Neural cell (in vitro differentiated cells): ENCODE data around the gene TECPR2. TPM values are rescaled to one million over a fixed set of nuclear protein-coding genes. Genes with fewer than 3 reads are reported as not detected.

Source experiments
- H2AFZ ChIP-seq: fragments of 200-600, 300-800 bp; sonication (generic), shearing (Covaris generic); 2 replicates; pipeline ENCODE4 v1.6.0; 2014; ENCODE audit warnings: low read depth, mild to moderate bottlenecking, antibody characterized with exemption, low read length, moderate library complexity
- H3F3A ChIP-seq: fragments of 200-600 bp; shearing (Covaris generic); 2 replicates; pipeline ENCODE4 v1.6.1; 2016; ENCODE audit warnings: mild to moderate bottlenecking, moderate library complexity, mixed read lengths, antibody characterized with exemption, low read length; ENCODE audit not compliant: insufficient read depth, poor library complexity, severe bottlenecking
- H3K27ac ChIP-seq: fragments of 200-600, 300-800 bp; sonication (generic), shearing (Covaris generic); 2 replicates; pipeline ENCODE4 v1.5.1; 2014; ENCODE audit warnings: mild to moderate bottlenecking, low read length, moderate library complexity
- H3K27me3 ChIP-seq: fragments of 300-800, 200-600 bp; sonication (generic), shearing (Covaris generic); 2 replicates; pipeline ENCODE4 v1.6.0; 2014; ENCODE audit warnings: mild to moderate bottlenecking, low read depth, low read length, moderate library complexity; ENCODE audit not compliant: insufficient read depth
- H3K36me3 ChIP-seq: fragments of 300-800, 200-600 bp; sonication (generic), shearing (Covaris generic); 2 replicates; pipeline ENCODE4 v1.5.1; 2014; ENCODE audit warnings: mild to moderate bottlenecking, antibody characterized with exemption, low read length, moderate library complexity; ENCODE audit not compliant: insufficient read depth
- H3K4me2 ChIP-seq: fragments of 300-800, 200-600 bp; sonication (generic), shearing (Covaris generic); 2 replicates; pipeline ENCODE4 v1.6.0; 2014; ENCODE audit warnings: mild to moderate bottlenecking, low read length
- H3K4me3 ChIP-seq: fragments of 300-800, 200-600 bp; sonication (generic), shearing (Covaris generic); 2 replicates; pipeline ENCODE4 v1.5.1; 2014; ENCODE audit warnings: mild to moderate bottlenecking, low read length, moderate library complexity
- H3K79me2 ChIP-seq: fragments of 200-600 bp; shearing (Covaris generic); replicated peaks from 2 replicates; pipeline ENCODE4 v1.6.0; 2014; ENCODE audit warnings: mild to moderate bottlenecking, low read length, moderate library complexity; ENCODE audit not compliant: insufficient read depth
- H3K9ac ChIP-seq: fragments of 300-800, 200-600 bp; sonication (generic), shearing (Covaris generic); 2 replicates; pipeline ENCODE4 v1.6.1; 2016; ENCODE audit warnings: mild to moderate bottlenecking, low read length, mixed read lengths
- H3K9me2 ChIP-seq: fragments of 200-600 bp; shearing (Covaris generic); 2 replicates; pipeline ENCODE4 v1.6.1; 2016; ENCODE audit warnings: mild to moderate bottlenecking, low read length, mixed read lengths; ENCODE audit not compliant: insufficient read depth
- H3K9me3 ChIP-seq: fragments of 200-600, 300-800 bp; sonication (generic), shearing (Covaris generic); 2 replicates; pipeline ENCODE4 v1.6.1; 2016; ENCODE audit warnings: mild to moderate bottlenecking, mixed run types, low read length, moderate library complexity, mixed read lengths
- H4K20me1 ChIP-seq: fragments of 200-600 bp; shearing (Covaris generic); 2 replicates; pipeline ENCODE4 v1.6.1; 2016; ENCODE audit warnings: mild to moderate bottlenecking, mixed run types; ENCODE audit not compliant: insufficient read depth
- EP300 ChIP-seq: fragments of 450-650 bp; conservative IDR thresholded peaks from 2 replicates; pipeline ENCODE4 v1.6.1; 2014; ENCODE audit warnings: antibody characterized with exemption, mild to moderate bottlenecking, moderate library complexity; ENCODE audit not compliant: poor library complexity, severe bottlenecking
- EZH2 ChIP-seq: fragments of 200-600, 300-800 bp; shearing (Covaris generic), sonication (generic); IDR thresholded peaks from 2 replicates; pipeline ENCODE4 v1.6.1; 2014; ENCODE audit warnings: antibody characterized with exemption, low read length, borderline replicate concordance, mild to moderate bottlenecking; ENCODE audit not compliant: insufficient read depth, poor library complexity, severe bottlenecking
- MXI1 ChIP-seq: fragments of 450-650 bp; conservative IDR thresholded peaks from 2 replicates; pipeline ENCODE4 v1.6.1; 2014; ENCODE audit warnings: antibody characterized with exemption, mild to moderate bottlenecking; ENCODE audit not compliant: poor library complexity, severe bottlenecking
- POLR2AphosphoS5 ChIP-seq: IDR thresholded peaks from 2 replicates; pipeline ENCODE4 v1.6.1; 2012
- RAD21 ChIP-seq: fragments of 450-650 bp; conservative IDR thresholded peaks from 2 replicates; pipeline ENCODE4 v1.6.1; 2014; ENCODE audit warnings: antibody characterized with exemption, mild to moderate bottlenecking, moderate library complexity
- SMC3 ChIP-seq: fragments of 450-650 bp; conservative IDR thresholded peaks from 2 replicates; pipeline ENCODE4 v1.6.1; 2014; ENCODE audit warnings: antibody characterized with exemption, mild to moderate bottlenecking, moderate library complexity; ENCODE audit not compliant: poor library complexity
- TAF1 ChIP-seq: IDR thresholded peaks from 2 replicates; pipeline ENCODE4 v1.6.1; 2012; ENCODE audit warnings: low read depth
- polyA plus RNA-seq: library from polyadenylated mRNA; depleted of rRNA; stranded (reverse); fragments of >200 nt; gene quantifications from 2 replicates; pipeline ENCODE4 v1.2.3, GENCODE V29; 2014
- TF ChIP-seq, protein P1 (sequence below): IDR thresholded peaks from 2 replicates; pipeline ENCODE4 v1.6.1; 2012; ENCODE audit warnings: borderline replicate concordance
- TF ChIP-seq, protein P2 (sequence below): fragments of 450-650 bp; IDR thresholded peaks from 2 replicates; pipeline ENCODE4 v1.5.1; 2014; ENCODE audit warnings: antibody characterized with exemption, mild to moderate bottlenecking, moderate library complexity; ENCODE audit not compliant: poor library complexity, severe bottlenecking

The TECPR2 gene
- polyA plus RNA-seq, 1 donor from 2014 or later, result 7.0 TPM

GRCh38 chr14:102530828-102531478 is 168.2 kb downstream of the TECPR2 start:
- TF ChIP-seq EZH2 (no peak), RAD21 (no peak)
- Histone ChIP-seq H3K79me2 (no peaks in the 10 kb centered on the region), H3K9me2 (no peaks in the 10 kb centered on the region), H3K27me3 (no peaks in the 10 kb centered on the region), H4K20me1 (no peaks in the 10 kb centered on the region), H3K4me2 (no peak overlapping the region), H3K27ac (no peak overlapping the region), H3K36me3 (no peaks in the 10 kb centered on the region), H3K9me3 (no peaks in the 10 kb centered on the region), H3K9ac (no peak overlapping the region), H2AFZ (no peak overlapping the region), H3K4me3 (no peak overlapping the region), H3F3A (no peaks in the 10 kb centered on the region)

- no peaks in the 10 kb centered on the region for H3K27me3 ChIP-seq
- no peak overlapping the region for H2AFZ ChIP-seq
- TF ChIP-seq SMC3, result no peak
- TF ChIP-seq EP300, result no peak
- TF ChIP-seq, protein P1, sequence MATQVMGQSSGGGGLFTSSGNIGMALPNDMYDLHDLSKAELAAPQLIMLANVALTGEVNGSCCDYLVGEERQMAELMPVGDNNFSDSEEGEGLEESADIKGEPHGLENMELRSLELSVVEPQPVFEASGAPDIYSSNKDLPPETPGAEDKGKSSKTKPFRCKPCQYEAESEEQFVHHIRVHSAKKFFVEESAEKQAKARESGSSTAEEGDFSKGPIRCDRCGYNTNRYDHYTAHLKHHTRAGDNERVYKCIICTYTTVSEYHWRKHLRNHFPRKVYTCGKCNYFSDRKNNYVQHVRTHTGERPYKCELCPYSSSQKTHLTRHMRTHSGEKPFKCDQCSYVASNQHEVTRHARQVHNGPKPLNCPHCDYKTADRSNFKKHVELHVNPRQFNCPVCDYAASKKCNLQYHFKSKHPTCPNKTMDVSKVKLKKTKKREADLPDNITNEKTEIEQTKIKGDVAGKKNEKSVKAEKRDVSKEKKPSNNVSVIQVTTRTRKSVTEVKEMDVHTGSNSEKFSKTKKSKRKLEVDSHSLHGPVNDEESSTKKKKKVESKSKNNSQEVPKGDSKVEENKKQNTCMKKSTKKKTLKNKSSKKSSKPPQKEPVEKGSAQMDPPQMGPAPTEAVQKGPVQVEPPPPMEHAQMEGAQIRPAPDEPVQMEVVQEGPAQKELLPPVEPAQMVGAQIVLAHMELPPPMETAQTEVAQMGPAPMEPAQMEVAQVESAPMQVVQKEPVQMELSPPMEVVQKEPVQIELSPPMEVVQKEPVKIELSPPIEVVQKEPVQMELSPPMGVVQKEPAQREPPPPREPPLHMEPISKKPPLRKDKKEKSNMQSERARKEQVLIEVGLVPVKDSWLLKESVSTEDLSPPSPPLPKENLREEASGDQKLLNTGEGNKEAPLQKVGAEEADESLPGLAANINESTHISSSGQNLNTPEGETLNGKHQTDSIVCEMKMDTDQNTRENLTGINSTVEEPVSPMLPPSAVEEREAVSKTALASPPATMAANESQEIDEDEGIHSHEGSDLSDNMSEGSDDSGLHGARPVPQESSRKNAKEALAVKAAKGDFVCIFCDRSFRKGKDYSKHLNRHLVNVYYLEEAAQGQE, result no peak
- TF ChIP-seq RAD21, result no peak
- no peak for TF ChIP-seq MXI1
- TF ChIP-seq EZH2, result no peak
- TF ChIP-seq TAF1, result no peak
- TF ChIP-seq POLR2AphosphoS5, result no peak
- TF ChIP-seq, protein P2, sequence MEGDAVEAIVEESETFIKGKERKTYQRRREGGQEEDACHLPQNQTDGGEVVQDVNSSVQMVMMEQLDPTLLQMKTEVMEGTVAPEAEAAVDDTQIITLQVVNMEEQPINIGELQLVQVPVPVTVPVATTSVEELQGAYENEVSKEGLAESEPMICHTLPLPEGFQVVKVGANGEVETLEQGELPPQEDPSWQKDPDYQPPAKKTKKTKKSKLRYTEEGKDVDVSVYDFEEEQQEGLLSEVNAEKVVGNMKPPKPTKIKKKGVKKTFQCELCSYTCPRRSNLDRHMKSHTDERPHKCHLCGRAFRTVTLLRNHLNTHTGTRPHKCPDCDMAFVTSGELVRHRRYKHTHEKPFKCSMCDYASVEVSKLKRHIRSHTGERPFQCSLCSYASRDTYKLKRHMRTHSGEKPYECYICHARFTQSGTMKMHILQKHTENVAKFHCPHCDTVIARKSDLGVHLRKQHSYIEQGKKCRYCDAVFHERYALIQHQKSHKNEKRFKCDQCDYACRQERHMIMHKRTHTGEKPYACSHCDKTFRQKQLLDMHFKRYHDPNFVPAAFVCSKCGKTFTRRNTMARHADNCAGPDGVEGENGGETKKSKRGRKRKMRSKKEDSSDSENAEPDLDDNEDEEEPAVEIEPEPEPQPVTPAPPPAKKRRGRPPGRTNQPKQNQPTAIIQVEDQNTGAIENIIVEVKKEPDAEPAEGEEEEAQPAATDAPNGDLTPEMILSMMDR, result no peak
- H3K36me3 ChIP-seq, result no peaks in the 10 kb centered on the region
- no peak overlapping the region for H3K4me3 ChIP-seq
- no peak overlapping the region for H3K4me2 ChIP-seq
- H3K79me2 ChIP-seq, result no peaks in the 10 kb centered on the region
- no peaks in the 10 kb centered on the region for H3K9me3 ChIP-seq
- no peaks in the 10 kb centered on the region for H3F3A ChIP-seq
- no peaks in the 10 kb centered on the region for H3K9me2 ChIP-seq
- no peak overlapping the region for H3K27ac ChIP-seq
- H4K20me1 ChIP-seq, result no peaks in the 10 kb centered on the region
- no peak overlapping the region for H3K9ac ChIP-seq
These were observed 169.5 kb downstream of the TECPR2 start for GRCh38 chr14:102532204-102532658.
